SK-N-SH (cell line): ENCODE results near the gene KLF13. TPM values are rescaled to one million over a fixed set of nuclear protein-coding genes. Genes with fewer than 3 reads are reported as not detected.

Experiments
- CTCF ChIA-PET: fragments of 300-600, 350-600 bp; formaldehyde crosslinking; extraction: SDS; loops from one replicate; lab custom pipeline; 2021; lab: Yijun Ruan, JAX
- POLR2A ChIA-PET: fragments of 350-600 bp; sonication (Branson Sonifier 250); formaldehyde crosslinking; extraction: SDS; loops from one replicate; lab custom pipeline; 2020; ENCODE audit warnings: antibody characterized with exemption, inconsistent platforms; lab: Yijun Ruan, JAX
- DNase-seq: peaks from one replicate; pipeline ENCODE4 v3.0.0; 2012
- H2AFZ ChIP-seq: fragments of 200-600 bp; sonication (generic); 2 replicates; pipeline ENCODE4 v1.8.1; 2016; ENCODE audit warnings: antibody characterized with exemption, mild to moderate bottlenecking, low read depth
- H3F3A ChIP-seq: fragments of 200-600 bp; sonication (generic); replicated peaks from 2 replicates; pipeline ENCODE3; 2016; ENCODE audit warnings: antibody characterized with exemption, mild to moderate bottlenecking; ENCODE audit not compliant: insufficient read depth
- H3K27ac ChIP-seq, 2 experiments: fragments of 200-500 bp in 1 of 2; fragments of 200-600 bp in 1 of 2; sonication (Bioruptor generic) in 1 of 2; sonication (generic), shearing (Covaris generic) in 1 of 2; 2 replicates each; pipeline versions ENCODE4 v1.5.1 to v1.6.1; 2014 to 2016; ENCODE audit warnings: low read depth in 2 of 2, inconsistent platforms in 1 of 2, low read length in 1 of 2, mild to moderate bottlenecking in 1 of 2, mixed read lengths in 1 of 2
- H3K27me3 ChIP-seq: fragments of 200-600 bp; sonication (generic), shearing (Covaris generic); 2 replicates; pipeline ENCODE4 v1.6.1; 2016; ENCODE audit warnings: mixed run types; ENCODE audit not compliant: insufficient read depth
- H3K36me3 ChIP-seq, 2 experiments: fragments of 200-500 bp in 1 of 2; fragments of 200-600 bp in 1 of 2; sonication (Bioruptor generic) in 1 of 2; sonication (generic) in 1 of 2; replicated peaks in 1 of 2; 2 replicates each; pipeline versions ENCODE3 to v1.5.1; 2014 to 2016; ENCODE audit warnings: low read length in 1 of 2, mild to moderate bottlenecking in 1 of 2; ENCODE audit not compliant: insufficient read depth in 2 of 2, control insufficient read depth in 1 of 2
- H3K4me1 ChIP-seq, 2 experiments: fragments of 200-500 bp in 1 of 2; fragments of 200-600 bp in 1 of 2; sonication (Bioruptor generic) in 1 of 2; sonication (generic), shearing (Covaris generic) in 1 of 2; 2 replicates each; pipeline versions ENCODE4 v1.5.1 to v1.6.1; 2014 to 2016; ENCODE audit warnings: low read depth in 1 of 2, low read length in 1 of 2, mixed run types in 1 of 2; ENCODE audit not compliant: insufficient read depth in 2 of 2, control insufficient read depth in 1 of 2
- H3K4me2 ChIP-seq: fragments of 200-600 bp; sonication (generic), shearing (Covaris generic); 2 replicates; pipeline ENCODE4 v1.6.1; 2017; ENCODE audit warnings: mixed run types
- H3K4me3 ChIP-seq, 2 experiments: fragments of 200-500 bp in 1 of 2; fragments of 200-600 bp in 1 of 2; sonication (Bioruptor generic) in 1 of 2; sonication (generic), shearing (Covaris generic) in 1 of 2; 2 replicates each; pipeline versions ENCODE4 v1.5.1 to v1.8.1; 2014 to 2016; ENCODE audit warnings: low read depth in 2 of 2, inconsistent platforms in 1 of 2, low read length in 1 of 2, mild to moderate bottlenecking in 1 of 2, mixed read lengths in 1 of 2, moderate library complexity in 1 of 2
- H3K79me2 ChIP-seq: fragments of 200-600 bp; sonication (generic); 2 replicates; pipeline ENCODE4 v1.8.1; 2017; ENCODE audit warnings: mild to moderate bottlenecking; ENCODE audit not compliant: insufficient read depth
- H3K9ac ChIP-seq: fragments of 200-600 bp; sonication (generic); 2 replicates; pipeline ENCODE4 v1.6.1; 2017; ENCODE audit warnings: mixed run types
- H3K9me2 ChIP-seq: fragments of 200-600 bp; sonication (generic); 2 replicates; pipeline ENCODE4 v1.6.1; 2017; ENCODE audit warnings: mixed run types
- H3K9me3 ChIP-seq: fragments of 200-600 bp; sonication (generic); 2 replicates; pipeline ENCODE4 v1.6.1; 2017; ENCODE audit warnings: mixed run types, mild to moderate bottlenecking, moderate library complexity
- H4K20me1 ChIP-seq: fragments of 200-600 bp; sonication (generic); 2 replicates; pipeline ENCODE4 v1.6.1; 2017; ENCODE audit warnings: mild to moderate bottlenecking, mixed run types; ENCODE audit not compliant: insufficient read depth
- ELF1 ChIP-seq: IDR thresholded peaks from 2 replicates; pipeline ENCODE4 v1.4.0; 2012
- EP300 ChIP-seq, 2 experiments: IDR thresholded peaks; 2 replicates each; pipeline versions ENCODE4 v1.4.0 to v1.6.1; 2012; ENCODE audit warnings: borderline replicate concordance in 1 of 2, low read depth in 1 of 2, low read length in 1 of 2
- JUND ChIP-seq: IDR thresholded peaks from 2 replicates; pipeline ENCODE4 v1.4.0; 2012
- MXI1 ChIP-seq: IDR thresholded peaks from 2 replicates; pipeline ENCODE4 v1.6.1; 2012; ENCODE audit warnings: mild to moderate bottlenecking, low read depth, low read length, improper control_type of control experiment
- NFIC ChIP-seq: IDR thresholded peaks from 2 replicates; pipeline ENCODE4 v1.4.0; 2012; ENCODE audit warnings: borderline replicate concordance
- TAF1 ChIP-seq: IDR thresholded peaks from 2 replicates; pipeline ENCODE4 v1.6.1; 2012; ENCODE audit warnings: low read depth, mild to moderate bottlenecking, low read length, moderate library complexity, borderline replicate concordance
- TEAD4 ChIP-seq: IDR thresholded peaks from 2 replicates; pipeline ENCODE4 v1.4.0; 2012; ENCODE audit warnings: mild to moderate bottlenecking, borderline replicate concordance; ENCODE audit not compliant: insufficient read depth
- WGBS: methylation state at CpG from one replicate; pipeline ENCODE4 v1.1.6; 2017; ENCODE audit warnings: low lambda C conversion rate; 5-methylcytosine and 5-hydroxymethylcytosine counted together
- polyA plus RNA-seq, 3 experiments: library from polyadenylated mRNA; depleted of rRNA; stranded (reverse); fragments of >200 nt; gene quantifications; 2 replicates each; pipeline ENCODE4 v1.2.3, GENCODE V29; 2012
- TF ChIP-seq, protein P1 (sequence below): IDR thresholded peaks from 2 replicates; pipeline ENCODE4 v1.6.1; 2012; ENCODE audit warnings: mild to moderate bottlenecking, low read depth, low read length, moderate library complexity
- TF ChIP-seq, protein P2 (sequence below): IDR thresholded peaks from 2 replicates; pipeline ENCODE4; 2012
- TF ChIP-seq, protein P3 (sequence below): IDR thresholded peaks from 2 replicates; pipeline ENCODE4 v1.4.0; 2012; ENCODE audit warnings: low read depth
- TF ChIP-seq, protein P4 (sequence below): IDR thresholded peaks from 2 replicates; pipeline ENCODE4 v1.4.0; 2012; ENCODE audit warnings: low read depth, borderline replicate concordance

The KLF13 gene
- polyA plus RNA-seq, 1 of the 3 experiments (the other 2 are of a cell fraction): 7.1 TPM

DNA sequence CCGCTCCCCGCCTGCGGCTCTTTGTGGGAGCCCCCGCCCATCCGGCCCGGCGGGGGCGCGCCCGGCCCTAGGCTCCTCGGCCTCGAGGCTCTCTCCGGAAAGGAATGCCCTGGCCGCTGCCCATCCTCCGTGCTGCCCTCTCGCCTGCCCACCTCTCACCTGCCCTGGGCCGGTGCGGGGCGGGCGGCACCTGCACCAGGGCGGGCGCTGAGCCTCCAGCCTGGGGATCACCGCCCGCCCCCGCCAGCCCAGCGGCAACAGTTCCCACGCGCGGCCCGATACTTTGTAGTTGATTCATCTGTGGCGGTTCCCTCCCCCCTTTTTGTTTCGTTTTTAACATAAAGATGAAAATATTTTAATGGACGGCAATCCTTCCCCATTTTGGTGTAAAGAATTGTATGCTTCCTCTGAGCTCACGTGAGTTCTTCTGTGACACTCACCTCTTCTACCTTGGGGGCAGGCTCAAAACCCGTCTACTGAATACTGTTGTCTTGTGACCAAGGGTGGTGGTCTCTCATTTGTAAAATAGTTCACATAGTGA is 1.9 kb downstream of the KLF13 start:
- H3K36me3 ChIP-seq: no peaks in the 10 kb centered on the region
- peaks cover 5% of the 10 kb centered on the region for H3F3A ChIP-seq
- peak overlapping the region; percentile 80 for H3K4me2 ChIP-seq
- no peaks in the 10 kb centered on the region for H3K9me2 ChIP-seq
- TF ChIP-seq, protein P1, sequence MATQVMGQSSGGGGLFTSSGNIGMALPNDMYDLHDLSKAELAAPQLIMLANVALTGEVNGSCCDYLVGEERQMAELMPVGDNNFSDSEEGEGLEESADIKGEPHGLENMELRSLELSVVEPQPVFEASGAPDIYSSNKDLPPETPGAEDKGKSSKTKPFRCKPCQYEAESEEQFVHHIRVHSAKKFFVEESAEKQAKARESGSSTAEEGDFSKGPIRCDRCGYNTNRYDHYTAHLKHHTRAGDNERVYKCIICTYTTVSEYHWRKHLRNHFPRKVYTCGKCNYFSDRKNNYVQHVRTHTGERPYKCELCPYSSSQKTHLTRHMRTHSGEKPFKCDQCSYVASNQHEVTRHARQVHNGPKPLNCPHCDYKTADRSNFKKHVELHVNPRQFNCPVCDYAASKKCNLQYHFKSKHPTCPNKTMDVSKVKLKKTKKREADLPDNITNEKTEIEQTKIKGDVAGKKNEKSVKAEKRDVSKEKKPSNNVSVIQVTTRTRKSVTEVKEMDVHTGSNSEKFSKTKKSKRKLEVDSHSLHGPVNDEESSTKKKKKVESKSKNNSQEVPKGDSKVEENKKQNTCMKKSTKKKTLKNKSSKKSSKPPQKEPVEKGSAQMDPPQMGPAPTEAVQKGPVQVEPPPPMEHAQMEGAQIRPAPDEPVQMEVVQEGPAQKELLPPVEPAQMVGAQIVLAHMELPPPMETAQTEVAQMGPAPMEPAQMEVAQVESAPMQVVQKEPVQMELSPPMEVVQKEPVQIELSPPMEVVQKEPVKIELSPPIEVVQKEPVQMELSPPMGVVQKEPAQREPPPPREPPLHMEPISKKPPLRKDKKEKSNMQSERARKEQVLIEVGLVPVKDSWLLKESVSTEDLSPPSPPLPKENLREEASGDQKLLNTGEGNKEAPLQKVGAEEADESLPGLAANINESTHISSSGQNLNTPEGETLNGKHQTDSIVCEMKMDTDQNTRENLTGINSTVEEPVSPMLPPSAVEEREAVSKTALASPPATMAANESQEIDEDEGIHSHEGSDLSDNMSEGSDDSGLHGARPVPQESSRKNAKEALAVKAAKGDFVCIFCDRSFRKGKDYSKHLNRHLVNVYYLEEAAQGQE: no peak
- no peaks in the 10 kb centered on the region for H3K9me3 ChIP-seq
- ChIA-PET POLR2A (interaction anchor here (0.7 to 1.0 kb wide), 3 partner anchors 19 to 120 kb away, joined by 3 read pairs; no protein-coding TSS in a partner anchor), CTCF (interaction anchor here (1.0 to 1.2 kb wide), 4 partner anchors 24 to 122 kb away, joined by 3 to 4 read pairs (median 4); no protein-coding TSS in a partner anchor)
- H4K20me1 ChIP-seq: peaks cover 47% of the 10 kb centered on the region
- H2AFZ ChIP-seq: peak overlapping the region; percentile 87
- peaks cover 51% of the 10 kb centered on the region for H3K79me2 ChIP-seq
- 2% methylated on average over 25 of the region's 35 CpGs for WGBS
- peak; percentile 72 for DNase-seq
- H3K4me1 ChIP-seq: peaks cover 5 to 51% of the 10 kb centered on the region in 2 experiments; a peak in 2 of 4 replicates
- peak overlapping the region; percentile 69 to 85 for H3K4me3 ChIP-seq
- peak overlapping the region; percentile 71 to 90; a peak in 2 of 4 replicates for H3K27ac ChIP-seq
- H3K9ac ChIP-seq: peak overlapping the region; percentile 74
- no peaks in the 10 kb centered on the region for H3K27me3 ChIP-seq

DNA sequence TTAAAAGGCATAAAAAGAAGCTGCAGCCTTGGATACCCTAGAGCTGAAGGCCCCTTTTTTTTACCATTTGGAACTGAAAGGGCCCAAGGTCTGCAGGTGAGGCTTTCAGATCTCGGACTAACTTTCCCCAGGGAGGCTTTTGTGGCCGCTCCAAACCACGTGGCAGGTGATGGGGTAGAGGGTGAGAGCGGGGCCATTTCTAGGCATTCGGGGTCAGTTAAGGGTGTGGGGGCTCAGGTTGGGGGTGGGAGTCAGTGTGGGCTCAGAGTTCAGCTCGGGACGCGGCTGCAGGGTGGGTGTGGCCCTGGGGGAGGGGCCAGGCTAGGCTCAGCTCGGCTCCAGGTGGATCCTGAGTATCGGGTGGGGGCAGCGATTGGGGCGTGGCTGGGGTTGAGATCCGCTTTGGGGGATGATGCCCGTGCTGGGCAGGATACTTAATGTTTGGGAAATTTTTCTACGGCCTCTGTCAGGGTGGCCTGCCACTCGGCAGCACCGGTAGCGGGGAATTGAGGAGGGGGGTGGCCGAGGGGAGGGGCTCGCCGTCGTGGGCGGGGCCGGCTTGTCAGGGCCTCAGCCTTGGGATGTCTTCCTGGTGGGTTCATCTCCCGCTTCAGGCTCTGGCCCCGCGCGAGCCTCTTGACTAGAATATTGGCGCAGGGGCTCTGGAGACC is 2.5 kb downstream of the KLF13 start:
- Histone ChIP-seq H4K20me1 (peaks cover 53% of the 10 kb centered on the region), H3K9ac (peak overlapping the region; percentile 74; the same call in 1 of the 2 replicates), H3F3A (peaks cover 5% of the 10 kb centered on the region), H2AFZ (0 out of 2 replicates have a peak overlapping the region, but pooled peaks have one; percentile 87), H3K79me2 (peaks cover 57% of the 10 kb centered on the region), H3K9me2 (no peaks in the 10 kb centered on the region), H3K4me2 (peak overlapping the region; percentile 80), H3K4me1 (peaks cover 5 to 56% of the 10 kb centered on the region in 2 experiments; a peak in 2 of 4 replicates), H3K27me3 (no peaks in the 10 kb centered on the region), H3K36me3 (no peaks in the 10 kb centered on the region), H3K4me3 (peak overlapping the region; percentile 69 to 85), H3K9me3 (no peaks in the 10 kb centered on the region), H3K27ac (peak overlapping the region in 1 of 2 experiments; percentile 71; a peak in 1 of 4 replicates)
- DNase-seq: peak; percentile 33
- CTCF ChIA-PET: interaction anchor here (1.0 to 1.2 kb wide), 4 partner anchors 24 to 123 kb away, joined by 3 to 4 read pairs (median 4); no protein-coding TSS in a partner anchor
- WGBS: 35% methylated on average over 11 of the region's 29 CpGs
- POLR2A ChIA-PET: interaction anchor here (0.7 to 1.0 kb wide), 3 partner anchors 19 to 120 kb away, joined by 3 read pairs; no protein-coding TSS in a partner anchor
- no peak for TF ChIP-seq NFIC
- TF ChIP-seq, protein P1: no peak
- no peak for TF ChIP-seq TEAD4
- TF ChIP-seq JUND: no peak
- TF ChIP-seq, protein P2, sequence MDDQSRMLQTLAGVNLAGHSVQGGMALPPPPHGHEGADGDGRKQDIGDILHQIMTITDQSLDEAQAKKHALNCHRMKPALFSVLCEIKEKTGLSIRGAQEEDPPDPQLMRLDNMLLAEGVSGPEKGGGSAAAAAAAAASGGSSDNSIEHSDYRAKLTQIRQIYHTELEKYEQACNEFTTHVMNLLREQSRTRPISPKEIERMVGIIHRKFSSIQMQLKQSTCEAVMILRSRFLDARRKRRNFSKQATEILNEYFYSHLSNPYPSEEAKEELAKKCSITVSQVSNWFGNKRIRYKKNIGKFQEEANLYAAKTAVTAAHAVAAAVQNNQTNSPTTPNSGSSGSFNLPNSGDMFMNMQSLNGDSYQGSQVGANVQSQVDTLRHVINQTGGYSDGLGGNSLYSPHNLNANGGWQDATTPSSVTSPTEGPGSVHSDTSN: no peak
- TF ChIP-seq MXI1: no peak
- TF ChIP-seq, protein P3, sequence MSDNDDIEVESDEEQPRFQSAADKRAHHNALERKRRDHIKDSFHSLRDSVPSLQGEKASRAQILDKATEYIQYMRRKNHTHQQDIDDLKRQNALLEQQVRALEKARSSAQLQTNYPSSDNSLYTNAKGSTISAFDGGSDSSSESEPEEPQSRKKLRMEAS: no peak
- TF ChIP-seq, protein P4, sequence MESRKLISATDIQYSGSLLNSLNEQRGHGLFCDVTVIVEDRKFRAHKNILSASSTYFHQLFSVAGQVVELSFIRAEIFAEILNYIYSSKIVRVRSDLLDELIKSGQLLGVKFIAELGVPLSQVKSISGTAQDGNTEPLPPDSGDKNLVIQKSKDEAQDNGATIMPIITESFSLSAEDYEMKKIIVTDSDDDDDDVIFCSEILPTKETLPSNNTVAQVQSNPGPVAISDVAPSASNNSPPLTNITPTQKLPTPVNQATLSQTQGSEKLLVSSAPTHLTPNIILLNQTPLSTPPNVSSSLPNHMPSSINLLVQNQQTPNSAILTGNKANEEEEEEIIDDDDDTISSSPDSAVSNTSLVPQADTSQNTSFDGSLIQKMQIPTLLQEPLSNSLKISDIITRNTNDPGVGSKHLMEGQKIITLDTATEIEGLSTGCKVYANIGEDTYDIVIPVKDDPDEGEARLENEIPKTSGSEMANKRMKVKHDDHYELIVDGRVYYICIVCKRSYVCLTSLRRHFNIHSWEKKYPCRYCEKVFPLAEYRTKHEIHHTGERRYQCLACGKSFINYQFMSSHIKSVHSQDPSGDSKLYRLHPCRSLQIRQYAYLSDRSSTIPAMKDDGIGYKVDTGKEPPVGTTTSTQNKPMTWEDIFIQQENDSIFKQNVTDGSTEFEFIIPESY: no peak
- no peak for TF ChIP-seq ELF1
- no peak for TF ChIP-seq TAF1
- TF ChIP-seq EP300 (IDR thresholded peaks at IDR 0.05; ENCODE audit: borderline replicate concordance in 1 of 2, low read depth in 1 of 2, low read length in 1 of 2): no peak
